ENCODE data around the gene FMO4. TPM values are rescaled to one million over a fixed set of nuclear protein-coding genes. Genes with fewer than 3 reads are reported as not detected.
"Not testable (repeated sequence)": the region's sequence is repeated elsewhere in the genome, so short reads cannot be mapped to it uniquely, and the experiment has no call there.

FMO4 gene
- total RNA-seq, 1 donor from 2014 or later = 0.98 TPM

GRCh38 chr1:171381866-171382210 lies 67.9 kb downstream of the FMO4 start:
- H3K4me3 ChIP-seq = no peak overlapping the region
- no peaks in the 10 kb centered on the region for H3K27me3 ChIP-seq
- no peak overlapping the region for H3K27ac ChIP-seq
- H3K9me3 ChIP-seq = no peaks in the 10 kb centered on the region
- H3K36me3 ChIP-seq = no peaks in the 10 kb centered on the region
- no peak for DNase-seq (ENCODE audit: extremely low spot score in 2 of 2)
- TF ChIP-seq CTCF (IDR thresholded peaks at IDR 0.05) = no peak
- no peak for TF ChIP-seq POLR2AphosphoS5 (IDR thresholded peaks at IDR 0.05; ENCODE audit: insufficient read depth in 1 of 2, low read depth in 1 of 2)
- no peaks in the 10 kb centered on the region for H3K4me1 ChIP-seq
- intact Hi-C loops (cut with DNase I) = no loop called here

GRCh38 chr1:171384496-171384895 lies 70.5 kb downstream of the FMO4 start:
- no peak for DNase-seq (ENCODE audit: extremely low spot score in 2 of 2)
- Histone ChIP-seq H3K27ac (no peak overlapping the region), H3K4me1 (no peaks in the 10 kb centered on the region), H3K9me3 (no peaks in the 10 kb centered on the region), H3K4me3 (no peak overlapping the region), H3K27me3 (no peaks in the 10 kb centered on the region), H3K36me3 (no peaks in the 10 kb centered on the region)
- TF ChIP-seq POLR2A (IDR thresholded peaks at IDR 0.05) (no peak), CTCF (IDR thresholded peaks at IDR 0.05) (no peak), POLR2AphosphoS5 (IDR thresholded peaks at IDR 0.05; ENCODE audit: insufficient read depth in 1 of 2, low read depth in 1 of 2) (no peak)
- intact Hi-C loops (cut with DNase I) = no loop called here

- H3K36me3 ChIP-seq = no peaks in the 10 kb centered on the region
- no peaks in the 10 kb centered on the region for H3K4me1 ChIP-seq
- intact Hi-C loops (cut with DNase I) = no loop called here
- H3K9me3 ChIP-seq = no peaks in the 10 kb centered on the region
- no peak for DNase-seq (ENCODE audit: extremely low spot score in 2 of 2)
- no peak overlapping the region for H3K4me3 ChIP-seq
- no peak overlapping the region for H3K27ac ChIP-seq
- no peaks in the 10 kb centered on the region for H3K27me3 ChIP-seq
- TF ChIP-seq POLR2A (IDR thresholded peaks at IDR 0.05) = no peak
- no peak for TF ChIP-seq POLR2AphosphoS5 (IDR thresholded peaks at IDR 0.05; ENCODE audit: insufficient read depth in 1 of 2, low read depth in 1 of 2)
- no peak for TF ChIP-seq CTCF (IDR thresholded peaks at IDR 0.05)
Measured at GRCh38 chr1:171389171-171389570, 75.2 kb downstream of the FMO4 start.

DNA sequence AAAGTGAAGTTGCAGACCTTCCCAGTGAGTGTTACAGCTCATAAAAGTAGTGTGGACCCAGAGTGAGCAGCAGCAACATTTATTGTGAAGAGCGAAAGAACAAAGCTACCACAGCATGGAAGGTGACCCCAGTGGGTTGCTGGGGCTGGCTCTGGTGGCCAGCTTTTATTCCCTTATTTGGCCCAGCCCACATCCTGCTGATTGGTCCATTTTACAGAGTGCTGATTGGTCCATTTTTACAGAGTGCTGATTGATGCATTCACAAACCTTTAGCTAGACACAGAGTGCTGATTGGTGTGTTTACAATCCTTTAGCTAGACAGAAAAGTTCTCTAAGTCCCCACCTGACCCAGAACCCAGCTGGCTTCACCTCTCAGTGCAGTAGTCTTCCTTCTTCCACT lies 76.8 kb downstream of the FMO4 start:
- H3K9me3 ChIP-seq; H3K4me3 ChIP-seq; H3K27me3 ChIP-seq; H3K4me1 ChIP-seq; H3K36me3 ChIP-seq; H3K27ac ChIP-seq; DNase-seq (ENCODE audit: extremely low spot score in 2 of 2); intact Hi-C loops (cut with DNase I): not testable (repeated sequence)

Small RNA genes within 50 kb of the gene (small RNA-seq; reads per million reads assigned to genes)
- not detected for gene SRP14P4

Other genes with a start within 250 kb of the FMO4 start
- 0.98 TPM for gene FMO3, start 223.3 kb upstream of the FMO4 start, total RNA-seq
- gene FMO2, start 128.9 kb upstream of the FMO4 start, total RNA-seq = 14.0 TPM
- gene FMO1, start 65.7 kb upstream of the FMO4 start, total RNA-seq = 6.4 TPM
- gene PRRC2C, start 171.3 kb downstream of the FMO4 start, total RNA-seq = 86.4 TPM